WTC11 (cell line): ENCODE results near the gene EPHA2. TPM values are rescaled to one million over a fixed set of nuclear protein-coding genes. Genes with fewer than 3 reads are reported as not detected.

ENCODE experiments used
- ATAC-seq: fragments of 200-7000 bp; cut with Tn5 transposase; 2 replicates; pipeline ENCODE4 v1.10.0; 2021; ENCODE audit warnings: mild to moderate bottlenecking, moderate library complexity
- CTCF ChIA-PET: fragments of 300-600 bp; sonication (Branson Sonifier 250); formaldehyde crosslinking; loops from one replicate; lab custom pipeline; 2021; ENCODE audit warnings: antibody characterized with exemption; lab: Charles Lee
- POLR2A ChIA-PET: fragments of 350-600 bp; sonication (Branson Sonifier 250); formaldehyde crosslinking; loops from one replicate; lab custom pipeline; 2021; ENCODE audit warnings: antibody characterized with exemption; lab: Charles Lee
- DNase-seq: peaks from one replicate; pipeline ENCODE4 v3.0.0; 2021; ENCODE audit warnings: low spot score
- H3K27ac Mint-ChIP-seq: 2 replicates; pipeline ENCODE4 v1.8.0; 2021; ENCODE audit warnings: mixed read lengths
- H3K27me3 Mint-ChIP-seq: 2 replicates; pipeline ENCODE4 v1.8.0; 2021; ENCODE audit warnings: low read depth, mild to moderate bottlenecking, moderate library complexity, mixed read lengths
- H3K36me3 Mint-ChIP-seq: 2 replicates; pipeline ENCODE4 v1.8.0; 2021; ENCODE audit warnings: mixed read lengths
- H3K4me1 Mint-ChIP-seq: 2 replicates; pipeline ENCODE4 v1.8.0; 2022; ENCODE audit warnings: mixed read lengths
- H3K4me3 Mint-ChIP-seq: 2 replicates; pipeline ENCODE4 v1.8.0; 2021; ENCODE audit warnings: mild to moderate bottlenecking, moderate library complexity, mixed read lengths
- H3K9me3 Mint-ChIP-seq: 2 replicates; pipeline ENCODE4 v1.8.0; 2021; ENCODE audit warnings: mixed read lengths
- ARID4B ChIP-seq: sonication (generic); formaldehyde crosslinking; IDR thresholded peaks from 2 replicates; pipeline ENCODE4 v1.8.0; 2023; ENCODE audit warnings: missing genetic modification reagents, mild to moderate bottlenecking, borderline replicate concordance
- ATF6 ChIP-seq: sonication (generic); formaldehyde crosslinking; IDR thresholded peaks from 2 replicates; pipeline ENCODE4 v1.8.1; 2023; ENCODE audit warnings: mild to moderate bottlenecking, missing genetic modification reagents
- CDX4 ChIP-seq: fragments of 250-450 bp; sonication (Bioruptor Pico); IDR thresholded peaks from 2 replicates; pipeline ENCODE4 v1.9.0; 2021; ENCODE audit warnings: moderate library complexity, mild to moderate bottlenecking, inconsistent platforms, borderline replicate concordance
- CTCF ChIP-seq: fragments of 200-600 bp; IDR thresholded peaks from 2 replicates; pipeline ENCODE4 v1.8.0; 2022; ENCODE audit warnings: antibody characterized with exemption
- GABPB1 ChIP-seq: sonication (generic); formaldehyde crosslinking; IDR thresholded peaks from 2 replicates; pipeline ENCODE4 v1.8.1; 2023; ENCODE audit warnings: mild to moderate bottlenecking, missing genetic modification reagents
- GRHL2 ChIP-seq: fragments of 250-450 bp; sonication (Bioruptor Pico); IDR thresholded peaks from 2 replicates; pipeline ENCODE4 v1.8.0; 2022; ENCODE audit warnings: mild to moderate bottlenecking, moderate library complexity; ENCODE audit not compliant: insufficient replicate concordance, severe bottlenecking
- HMGA2 ChIP-seq: fragments of 250-450 bp; sonication (Bioruptor Pico); IDR thresholded peaks from 2 replicates; pipeline ENCODE4 v1.4.0; 2021; ENCODE audit warnings: mild to moderate bottlenecking, moderate library complexity
- IRF2 ChIP-seq: sonication (generic); formaldehyde crosslinking; IDR thresholded peaks from 2 replicates; pipeline ENCODE4 v1.8.0; 2022; ENCODE audit warnings: low read depth, missing genetic modification reagents, borderline replicate concordance
- JAZF1 ChIP-seq: fragments of 250-450 bp; sonication (Bioruptor Pico); IDR thresholded peaks from 2 replicates; pipeline ENCODE4 v1.9.0; 2021; ENCODE audit warnings: moderate library complexity, mild to moderate bottlenecking, inconsistent platforms
- NFYB ChIP-seq: sonication (generic); formaldehyde crosslinking; conservative IDR thresholded peaks from 2 replicates; pipeline ENCODE4 v1.8.0; 2022; ENCODE audit warnings: low read depth, missing genetic modification reagents
- OVOL2 ChIP-seq: fragments of 250-450 bp; sonication (Bioruptor Pico); IDR thresholded peaks from 2 replicates; pipeline ENCODE4 v1.9.0; 2021; ENCODE audit warnings: mild to moderate bottlenecking, borderline replicate concordance
- RELA ChIP-seq: sonication (generic); formaldehyde crosslinking; IDR thresholded peaks from 2 replicates; pipeline ENCODE4 v1.8.1; 2022; ENCODE audit warnings: missing genetic modification reagents, mild to moderate bottlenecking, borderline replicate concordance
- TCF7 ChIP-seq: sonication (generic); formaldehyde crosslinking; IDR thresholded peaks from 2 replicates; pipeline ENCODE4 v1.8.0; 2022; ENCODE audit warnings: mild to moderate bottlenecking, low read depth, missing genetic modification reagents, moderate library complexity
- ZNF121 ChIP-seq: sonication (generic); formaldehyde crosslinking; IDR thresholded peaks from 2 replicates; pipeline ENCODE4 v1.8.0; 2023; ENCODE audit warnings: missing genetic modification reagents
- ZNF219 ChIP-seq: sonication (generic); formaldehyde crosslinking; IDR thresholded peaks from 2 replicates; pipeline ENCODE4 v1.8.0; 2023; ENCODE audit warnings: missing genetic modification reagents, mild to moderate bottlenecking, borderline replicate concordance
- ZNF416 ChIP-seq: fragments of 250-450 bp; sonication (Bioruptor Pico); IDR thresholded peaks from 2 replicates; pipeline ENCODE4 v1.9.0; 2021; ENCODE audit warnings: mild to moderate bottlenecking, inconsistent platforms
- ZNF423 ChIP-seq: fragments of 250-450 bp; sonication (Bioruptor Pico); IDR thresholded peaks from 2 replicates; pipeline ENCODE4 v2.1.2; 2022; ENCODE audit warnings: mild to moderate bottlenecking, moderate library complexity
- ZNF512 ChIP-seq: sonication (generic); formaldehyde crosslinking; IDR thresholded peaks from 2 replicates; pipeline ENCODE4 v1.8.1; 2022; ENCODE audit warnings: missing genetic modification reagents, borderline replicate concordance
- ZNF532 ChIP-seq: fragments of 250-450 bp; sonication (Bioruptor Pico); IDR thresholded peaks from 2 replicates; pipeline ENCODE4 v1.9.0; 2021; ENCODE audit warnings: mild to moderate bottlenecking, borderline replicate concordance
- ZNF671 ChIP-seq: fragments of 250-450 bp; sonication (Bioruptor Pico); IDR thresholded peaks from 2 replicates; pipeline ENCODE4 v1.8.0; 2021; ENCODE audit warnings: mild to moderate bottlenecking
- total RNA-seq: library from RNA; stranded (reverse); gene quantifications from 3 replicates; pipeline ENCODE4 v1.2.3, GENCODE V29; 2021

EPHA2 gene
- total RNA-seq, 1 experiment from 2014 or later = 44.4 TPM

- CTCF ChIA-PET = interaction anchor here (0.7 kb wide), 1 partner anchor 15 kb away, joined by 3 read pairs; no protein-coding TSS in a partner anchor
- POLR2A ChIA-PET = no interaction called here
- TF ChIP-seq GRHL2 (no peak), ZNF532 (CRISPR knock-in tag) (no peak), ZNF512 (CRISPR knock-in tag) (no peak), ZNF416 (CRISPR knock-in tag) (no peak), ATF6 (CRISPR knock-in tag) (no peak), TCF7 (CRISPR knock-in tag) (no peak), RELA (CRISPR knock-in tag) (no peak), CDX4 (no peak), HMGA2 (no peak), ZNF671 (CRISPR knock-in tag) (no peak), ZNF219 (CRISPR knock-in tag) (no peak), GABPB1 (CRISPR knock-in tag) (no peak), JAZF1 (CRISPR knock-in tag) (no peak), IRF2 (CRISPR knock-in tag) (no peak), NFYB (CRISPR knock-in tag) (no peak), CTCF (no peak), ZNF423 (no peak), ZNF121 (CRISPR knock-in tag) (no peak), ARID4B (CRISPR knock-in tag) (no peak), OVOL2 (CRISPR knock-in tag) (no peak)
- ATAC-seq = no peak
- no peak overlapping the region for H3K4me3 Mint-ChIP-seq
- H3K27me3 Mint-ChIP-seq = no peaks in the 10 kb centered on the region
- H3K9me3 Mint-ChIP-seq = no peaks in the 10 kb centered on the region
- DNase-seq = no peak
- H3K27ac Mint-ChIP-seq = no peak overlapping the region
- H3K4me1 Mint-ChIP-seq = peaks cover 36% of the 10 kb centered on the region
- no peaks in the 10 kb centered on the region for H3K36me3 Mint-ChIP-seq
These were observed 14.4 kb upstream of the EPHA2 start for GRCh38 chr1:16170283-16170673.
